HT1080 (cell line): ENCODE results near the gene ZNF169. TPM values are rescaled to one million over a fixed set of nuclear protein-coding genes. Genes with fewer than 3 reads are reported as not detected.
"Not testable (repeated sequence)": the region's sequence is repeated elsewhere in the genome, so short reads cannot be mapped to it uniquely, and the experiment has no call there.

Experiments used
- DNase-seq: peaks from one replicate; pipeline ENCODE4 v3.0.0-alpha.2; 2015; ENCODE audit warnings: low read depth
- total RNA-seq: library from RNA; depleted of rRNA; stranded (reverse); fragments of >200 nt; shearing (Covaris generic); gene quantifications from 2 replicates; pipeline ENCODE4 v1.2.3, GENCODE V29; 2014

The ZNF169 gene
- total RNA-seq, 1 experiment from 2014 or later = 4.1 TPM

GRCh38 chr9:94286116-94286515 lies 27.0 kb downstream of the ZNF169 start:
- no peak for DNase-seq

GRCh38 chr9:94287877-94288513 lies 28.9 kb downstream of the ZNF169 start:
- DNase-seq = no peak

DNA sequence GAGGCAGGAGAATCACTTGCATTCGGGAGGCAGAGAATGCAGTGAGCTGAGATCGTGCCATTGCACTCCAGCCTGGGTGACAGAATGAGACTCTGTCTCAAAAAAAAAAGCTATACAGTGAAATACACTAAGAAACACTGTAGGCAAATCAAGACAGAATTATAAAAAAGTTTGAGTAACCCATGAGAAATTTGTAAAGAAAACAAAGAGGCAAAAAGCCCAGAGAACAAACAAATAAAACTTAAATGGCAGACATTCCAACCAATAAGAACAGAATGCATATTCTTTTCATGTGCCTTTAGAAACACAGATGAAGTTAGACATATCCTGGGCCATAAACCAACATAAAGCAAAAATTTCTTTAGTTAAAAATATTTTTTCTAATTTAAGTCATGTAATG lies 30.6 kb downstream of the ZNF169 start:
- no peak for DNase-seq

- no peak for DNase-seq
Observed at GRCh38 chr9:94298949-94299599, 40.0 kb downstream of the ZNF169 start.

DNA sequence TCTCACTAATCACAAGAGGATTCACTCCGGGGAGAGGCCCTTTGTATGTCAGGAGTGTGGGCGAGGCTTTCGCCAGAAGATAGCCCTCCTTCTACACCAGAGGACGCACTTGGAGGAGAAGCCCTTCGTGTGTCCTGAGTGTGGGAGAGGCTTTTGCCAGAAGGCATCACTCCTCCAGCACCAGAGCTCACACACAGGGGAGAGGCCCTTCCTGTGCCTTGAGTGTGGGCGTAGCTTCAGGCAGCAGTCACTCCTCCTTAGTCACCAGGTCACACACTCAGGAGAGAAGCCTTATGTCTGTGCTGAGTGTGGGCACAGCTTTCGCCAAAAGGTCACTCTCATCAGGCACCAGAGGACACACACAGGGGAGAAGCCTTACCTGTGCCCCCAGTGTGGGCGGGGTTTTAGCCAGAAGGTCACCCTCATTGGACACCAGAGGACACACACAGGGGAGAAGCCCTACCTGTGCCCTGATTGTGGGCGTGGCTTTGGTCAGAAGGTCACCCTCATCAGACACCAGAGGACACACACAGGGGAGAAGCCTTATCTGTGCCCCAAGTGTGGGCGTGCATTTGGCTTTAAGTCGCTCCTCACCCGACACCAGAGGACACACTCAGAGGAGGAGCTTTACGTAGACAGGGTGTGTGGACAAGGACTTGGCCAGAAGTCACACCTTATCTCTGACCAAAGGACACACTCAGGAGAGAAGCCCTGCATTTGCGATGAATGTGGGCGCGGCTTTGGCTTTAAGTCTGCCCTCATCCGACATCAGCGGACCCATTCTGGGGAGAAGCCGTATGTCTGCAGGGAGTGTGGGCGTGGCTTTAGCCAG lies 41.6 kb downstream of the ZNF169 start:
- DNase-seq = no peak

DNA sequence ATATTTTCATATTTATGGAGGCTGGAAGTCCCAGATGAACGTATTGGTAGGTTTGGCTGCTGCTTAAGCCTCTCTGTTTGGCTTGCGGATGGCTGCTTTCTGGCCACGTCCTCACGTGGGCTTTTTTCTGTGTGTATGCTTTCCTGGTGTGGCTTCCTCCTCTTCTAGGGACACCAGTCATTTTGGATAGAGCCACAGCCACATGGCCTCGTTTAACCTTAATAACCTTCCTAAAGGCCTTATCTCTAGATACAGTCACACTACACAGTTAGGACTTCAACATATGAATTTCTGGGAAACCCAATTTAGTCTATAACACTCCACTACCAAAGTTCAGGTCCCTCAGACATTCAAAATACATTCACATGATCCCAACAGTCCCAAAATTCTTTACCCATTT lies 42.5 kb downstream of the ZNF169 start:
- DNase-seq = no peak

DNA sequence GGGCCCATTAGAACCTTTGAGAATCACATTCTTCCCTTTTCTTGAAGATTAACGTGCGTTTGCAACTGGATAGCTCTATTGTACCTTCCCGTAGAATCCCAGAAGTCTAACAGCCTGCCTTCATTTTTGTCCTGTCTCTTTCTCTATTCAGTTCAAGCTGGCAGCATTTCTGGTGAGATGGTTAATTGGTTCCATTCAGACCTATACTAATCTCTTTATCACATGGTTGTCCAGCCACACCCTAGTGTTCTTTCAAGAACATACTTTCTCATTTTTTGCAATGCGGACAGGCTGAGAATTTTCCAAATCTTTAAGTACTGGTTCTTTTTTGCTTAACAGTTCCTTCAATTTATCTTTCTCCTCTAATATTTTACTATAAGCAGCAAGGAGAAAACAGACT lies 43.3 kb downstream of the ZNF169 start:
- DNase-seq = no peak

- no peak for DNase-seq
Observed at GRCh38 chr9:94303321-94303720, 44.2 kb downstream of the ZNF169 start.

GRCh38 chr9:94315034-94315984 lies 56.2 kb downstream of the ZNF169 start:
- not testable (repeated sequence) for DNase-seq

- DNase-seq = not testable (repeated sequence)
Observed at GRCh38 chr9:94316236-94316635, 57.1 kb downstream of the ZNF169 start.

GRCh38 chr9:94317949-94318657 lies 59.0 kb downstream of the ZNF169 start:
- DNase-seq = not testable (repeated sequence)

- DNase-seq = not testable (repeated sequence)
Observed at GRCh38 chr9:94322342-94322940, 63.3 kb downstream of the ZNF169 start.

DNA sequence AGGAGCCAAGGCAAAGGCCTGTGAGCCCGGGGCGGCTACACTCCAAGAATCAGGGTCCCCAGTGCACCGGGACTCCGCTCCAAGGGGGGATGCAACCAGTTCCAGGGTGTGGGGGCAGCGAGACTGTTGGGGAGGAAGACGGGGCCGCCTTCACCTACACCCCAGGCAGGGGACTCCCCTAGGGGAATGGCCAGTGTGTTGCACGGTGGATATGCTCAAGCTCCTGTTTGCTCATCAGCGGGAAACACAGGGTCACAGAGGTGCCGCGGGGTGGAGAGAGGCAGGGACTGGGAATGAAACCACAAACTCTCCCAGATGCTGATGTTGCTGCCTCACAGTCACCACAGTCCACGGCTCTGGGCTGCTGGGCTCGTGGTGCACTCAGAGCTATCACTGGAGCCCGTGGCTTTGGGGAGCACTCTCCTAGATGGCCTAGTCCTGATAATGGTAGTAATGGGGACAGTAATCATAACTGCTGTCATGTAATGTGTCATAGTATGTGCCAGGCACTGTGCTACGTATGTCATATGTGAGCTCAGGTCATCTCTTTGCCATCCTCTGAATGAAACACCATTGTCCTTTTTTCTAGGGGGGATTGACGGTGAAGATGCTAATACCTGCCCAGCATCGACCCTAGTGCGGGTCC lies 64.2 kb downstream of the ZNF169 start:
- DNase-seq = not testable (repeated sequence)

DNA sequence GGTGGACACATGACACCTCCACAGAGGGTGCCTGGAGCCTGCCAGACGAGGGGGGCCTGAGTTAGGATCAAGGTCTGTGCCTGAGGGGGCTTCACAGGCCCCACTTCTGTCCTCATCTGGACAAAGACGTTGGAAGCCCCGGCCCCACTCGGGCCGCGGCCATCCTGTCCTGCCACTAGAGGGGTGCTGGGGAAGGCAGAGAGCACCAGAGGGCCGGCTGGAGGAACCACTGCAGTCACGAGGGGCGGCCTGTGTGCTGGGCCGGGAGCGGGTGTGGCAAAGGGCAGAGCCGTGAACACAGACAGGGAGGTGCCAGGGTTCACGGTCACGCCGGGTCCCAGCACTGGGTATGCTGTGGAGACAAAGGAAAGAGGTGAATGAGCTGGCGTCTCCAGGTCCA lies 66.5 kb downstream of the ZNF169 start:
- DNase-seq = not testable (repeated sequence)

- DNase-seq = not testable (repeated sequence)
Observed at GRCh38 chr9:94328544-94328943, 69.4 kb downstream of the ZNF169 start, which contains the start of gene NUTM2F. TSS of gene NUTM2F (minus strand) at chr9:94328644. CDS start at chr9:94328623, 21 bp downstream.

GRCh38 chr9:94336445-94336844 lies 77.3 kb downstream of the ZNF169 start:
- not testable (repeated sequence) for DNase-seq

GRCh38 chr9:94338723-94339122 lies 79.6 kb downstream of the ZNF169 start:
- not testable (repeated sequence) for DNase-seq

- DNase-seq = peak; percentile 1
Observed at GRCh38 chr9:94339657-94340056, 80.6 kb downstream of the ZNF169 start.

DNA sequence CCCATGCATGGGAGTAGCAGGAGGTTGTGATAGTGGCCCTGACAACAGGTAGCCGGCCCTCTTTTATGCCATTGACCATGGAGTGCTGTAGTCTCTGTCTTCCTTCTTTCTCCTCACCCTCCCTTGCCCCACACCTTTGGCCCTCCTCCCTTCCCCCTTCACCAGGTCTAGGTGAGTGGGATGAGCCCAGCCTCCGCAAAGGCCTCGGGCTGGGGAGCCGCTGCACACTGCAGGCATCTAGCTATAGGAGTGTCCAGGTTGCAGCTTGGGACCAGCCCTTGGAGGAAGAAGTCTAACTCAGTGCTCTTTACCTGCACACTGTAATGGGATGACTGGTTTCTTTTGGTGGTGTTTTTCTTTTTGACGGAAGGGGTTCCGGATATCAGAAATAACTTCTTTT lies 81.7 kb downstream of the ZNF169 start:
- not testable (repeated sequence) for DNase-seq
